Measurements from ENCODE around the gene HIP1R.
A peak's percentile ranks its signal among the peaks of the same experiment; 100 is the strongest.

HIP1R gene

DNA sequence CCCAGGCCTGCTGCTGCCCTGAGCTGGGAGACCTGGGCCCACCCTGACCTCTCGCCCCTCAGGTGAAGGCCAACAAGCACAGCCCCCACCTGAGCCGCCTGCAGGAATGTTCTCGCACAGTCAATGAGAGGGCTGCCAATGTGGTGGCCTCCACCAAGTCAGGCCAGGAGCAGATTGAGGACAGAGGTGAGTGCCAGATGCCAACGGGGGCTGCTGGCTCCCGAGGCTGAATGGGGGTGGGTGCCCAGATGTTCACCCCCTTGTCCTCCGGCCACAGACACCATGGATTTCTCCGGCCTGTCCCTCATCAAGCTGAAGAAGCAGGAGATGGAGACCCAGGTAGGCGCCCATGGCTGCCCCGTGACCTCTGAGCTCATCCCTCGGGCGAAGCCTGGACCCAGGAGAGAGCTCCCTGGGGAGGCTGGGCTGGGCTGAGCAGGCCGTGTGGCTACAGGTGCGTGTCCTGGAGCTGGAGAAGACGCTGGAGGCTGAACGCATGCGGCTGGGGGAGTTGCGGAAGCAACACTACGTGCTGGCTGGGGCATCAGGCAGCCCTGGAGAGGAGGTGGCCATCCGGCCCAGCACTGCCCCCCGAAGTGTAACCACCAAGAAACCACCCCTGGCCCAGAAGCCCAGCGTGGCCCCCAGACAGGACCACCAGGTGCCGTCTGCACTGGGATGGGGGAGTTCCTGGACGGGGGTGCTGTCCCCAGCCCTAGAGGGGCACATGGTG is 25.8 kb downstream of the HIP1R start:
- no peak for DNase-seq

DNA sequence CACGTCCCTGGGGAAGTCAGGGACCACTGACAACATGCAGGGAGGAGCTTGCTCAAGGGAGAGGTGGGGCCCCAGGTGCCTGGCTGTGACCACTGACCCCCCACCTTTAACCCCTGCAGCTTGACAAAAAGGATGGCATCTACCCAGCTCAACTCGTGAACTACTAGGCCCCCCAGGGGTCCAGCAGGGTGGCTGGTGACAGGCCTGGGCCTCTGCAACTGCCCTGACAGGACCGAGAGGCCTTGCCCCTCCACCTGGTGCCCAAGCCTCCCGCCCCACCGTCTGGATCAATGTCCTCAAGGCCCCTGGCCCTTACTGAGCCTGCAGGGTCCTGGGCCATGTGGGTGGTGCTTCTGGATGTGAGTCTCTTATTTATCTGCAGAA is 26.3 kb downstream of the HIP1R start:
- no peak for DNase-seq

DNA sequence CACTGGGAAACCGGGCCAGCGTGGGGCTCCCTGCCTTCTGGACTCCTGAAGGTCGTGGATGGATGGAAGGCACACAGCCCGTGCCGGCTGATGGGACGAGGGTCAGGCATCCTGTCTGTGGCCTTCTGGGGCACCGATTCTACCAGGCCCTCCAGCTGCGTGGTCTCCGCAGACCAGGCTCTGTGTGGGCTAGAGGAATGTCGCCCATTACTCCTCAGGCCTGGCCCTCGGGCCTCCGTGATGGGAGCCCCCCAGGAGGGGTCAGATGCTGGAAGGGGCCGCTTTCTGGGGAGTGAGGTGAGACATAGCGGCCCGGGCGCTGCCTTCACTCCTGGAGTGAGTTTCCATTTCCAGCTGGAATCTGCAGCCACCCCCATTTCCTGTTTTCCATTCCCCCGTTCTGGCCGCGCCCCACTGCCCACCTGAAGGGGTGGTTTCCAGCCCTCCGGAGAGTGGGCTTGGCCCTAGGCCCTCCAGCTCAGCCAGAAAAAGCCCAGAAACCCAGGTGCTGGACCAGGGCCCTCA is 26.9 kb downstream of the HIP1R start:
- DNase-seq: no peak

DNA sequence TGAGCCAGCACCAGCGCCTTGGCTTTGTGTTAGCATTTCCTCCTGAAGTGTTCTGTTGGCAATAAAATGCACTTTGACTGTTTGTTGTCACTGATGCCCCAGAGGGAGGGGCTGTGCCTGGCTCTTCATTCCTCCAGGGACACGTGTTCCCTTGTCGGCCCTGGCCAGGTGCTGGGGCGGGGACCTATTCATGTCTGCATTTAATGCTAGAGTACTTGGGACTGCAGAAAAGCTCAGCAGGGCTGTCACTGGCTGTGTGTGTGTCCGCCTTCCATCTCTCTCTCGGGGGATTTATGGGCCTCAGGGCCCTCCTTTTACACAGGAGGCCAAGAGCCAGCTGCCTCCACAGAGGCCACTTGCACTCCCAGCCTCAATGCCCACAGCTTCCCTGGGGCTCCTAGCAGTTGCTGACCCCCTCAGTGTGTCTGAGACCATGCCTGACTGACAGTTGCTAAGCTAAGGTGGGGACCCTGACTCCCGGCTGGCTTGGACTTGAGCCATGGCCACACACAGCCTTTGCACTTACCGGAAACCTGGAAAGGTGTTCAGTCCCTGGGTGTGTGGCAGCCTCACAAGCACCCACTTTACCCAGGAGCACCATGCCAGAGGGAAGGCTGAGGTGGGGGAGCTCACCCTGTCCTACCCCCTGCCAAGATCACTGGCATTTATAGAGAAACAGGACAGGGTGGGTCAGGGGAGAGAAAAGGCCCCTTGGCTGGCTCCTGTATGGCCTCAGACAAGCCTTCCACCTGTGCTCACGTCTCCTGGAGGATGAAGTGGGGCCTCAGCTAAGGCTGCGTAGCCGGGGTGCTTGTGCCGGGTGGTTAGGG is 27.8 kb downstream of the HIP1R start:
- no peak for DNase-seq

DNA sequence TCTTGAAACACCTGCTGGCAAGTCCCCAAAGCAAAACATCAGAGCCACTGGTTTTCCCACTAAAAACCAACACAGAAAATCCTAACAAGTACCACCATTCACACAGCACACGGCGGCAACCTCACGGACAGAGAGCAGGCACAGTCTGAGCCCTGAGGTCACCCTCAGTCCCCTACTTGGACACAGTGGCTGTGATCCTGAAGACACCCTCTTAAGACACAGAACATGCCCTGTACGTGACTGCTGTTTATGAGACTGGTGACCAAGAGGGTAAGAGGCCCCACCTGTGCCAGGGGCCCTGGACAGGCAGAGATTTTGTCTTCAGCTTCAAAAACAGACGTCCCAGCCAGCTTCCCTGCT is 29.6 kb downstream of the HIP1R start:
- no peak for DNase-seq

DNA sequence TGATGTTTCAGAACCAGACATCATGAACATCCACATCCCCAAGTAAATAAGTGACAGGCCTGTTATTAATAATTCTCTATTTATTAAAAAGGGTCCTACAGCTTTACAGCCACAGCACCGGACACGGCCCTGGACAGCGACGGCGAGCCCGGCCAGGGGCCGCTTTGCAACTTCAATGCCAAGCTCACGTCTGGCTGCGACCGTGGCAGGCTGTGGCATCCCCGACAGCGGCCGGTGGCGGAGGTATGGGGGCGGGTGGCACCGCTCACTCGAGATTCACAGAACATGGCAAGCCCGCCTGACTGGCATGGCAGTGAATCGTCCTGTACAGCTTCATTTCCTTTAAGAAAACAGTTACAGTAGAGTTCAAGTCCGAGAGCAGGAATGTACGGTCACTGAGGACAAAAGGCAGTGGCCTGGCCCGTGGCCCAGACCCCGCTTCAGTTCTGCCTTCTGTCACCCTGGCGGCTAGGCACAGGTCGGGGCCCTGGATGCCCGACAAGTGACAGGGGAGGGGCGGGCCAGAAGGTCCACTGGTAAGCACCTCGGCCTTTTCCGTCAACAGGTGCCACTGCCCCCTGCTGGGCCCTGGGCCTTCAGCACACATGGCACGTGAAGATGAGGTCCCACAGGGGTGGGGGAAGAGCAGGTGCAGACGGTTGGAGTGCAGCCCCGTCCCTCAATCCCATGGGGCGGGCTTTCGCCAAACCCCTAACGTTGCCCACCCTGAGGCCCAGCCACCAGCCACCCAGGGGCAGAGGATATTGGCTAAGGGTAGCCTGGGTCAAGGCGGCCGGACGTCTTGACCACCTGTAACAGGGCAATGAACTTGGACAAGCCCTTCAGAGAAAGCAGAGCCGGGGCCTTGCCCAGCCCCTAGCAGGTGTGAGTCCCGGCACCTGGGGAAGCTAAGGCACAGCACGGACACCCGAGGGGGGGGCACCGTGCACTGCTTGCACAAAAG is 30.3 kb downstream of the HIP1R start:
- peak; percentile 77 for DNase-seq

DNA sequence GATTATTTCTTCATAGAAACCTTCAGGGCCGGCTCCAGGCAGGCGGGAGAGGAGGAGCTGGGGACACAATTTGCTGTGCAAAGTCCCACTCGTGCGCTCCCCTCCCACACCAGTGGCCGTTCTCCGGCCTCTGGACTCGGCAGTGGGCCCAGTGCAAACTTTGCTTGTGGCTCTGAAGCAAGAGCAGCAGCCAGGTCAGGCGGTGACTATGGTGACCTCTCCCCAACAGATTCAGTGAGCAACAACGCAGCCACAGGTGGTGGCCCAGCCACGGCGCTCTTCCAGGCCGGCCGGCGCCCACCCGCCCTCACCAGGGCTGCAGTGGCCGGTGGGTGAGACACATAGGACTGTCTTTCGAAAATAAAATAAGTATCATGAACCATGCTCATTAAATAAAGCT is 31.1 kb downstream of the HIP1R start:
- DNase-seq: no peak

DNA sequence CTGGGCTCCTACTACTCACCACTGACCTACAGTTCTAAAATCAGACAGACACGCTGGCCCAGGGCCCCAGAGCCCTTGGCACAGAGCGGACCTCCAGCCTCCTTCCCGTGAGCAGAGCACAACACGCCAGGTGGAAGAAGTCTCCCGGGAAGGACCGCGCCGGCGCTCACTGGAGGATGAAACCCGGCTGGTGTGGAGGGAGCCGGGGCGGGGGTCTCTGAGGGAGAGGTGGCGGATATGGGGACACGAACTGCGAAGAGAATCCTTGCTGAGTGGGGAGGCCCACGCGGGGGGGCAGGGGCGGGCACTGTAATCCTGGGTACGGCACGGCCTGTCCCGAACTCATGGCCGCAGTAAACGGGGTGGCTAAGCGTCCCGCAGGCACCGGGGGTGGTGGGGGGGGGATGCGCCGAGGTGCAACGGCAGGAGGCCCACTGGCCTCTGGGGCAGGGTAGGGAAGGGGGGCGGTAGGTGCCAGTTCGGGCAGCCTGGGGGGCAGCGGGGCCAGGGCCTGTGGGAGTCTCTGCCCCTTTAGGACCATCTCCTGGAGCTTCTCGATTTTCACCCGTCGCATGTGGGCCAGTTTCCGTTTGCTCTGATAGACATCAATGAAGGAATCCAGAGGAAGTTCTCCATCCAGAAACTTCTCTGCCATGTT is 31.8 kb downstream of the HIP1R start:
- no peak for DNase-seq

DNA sequence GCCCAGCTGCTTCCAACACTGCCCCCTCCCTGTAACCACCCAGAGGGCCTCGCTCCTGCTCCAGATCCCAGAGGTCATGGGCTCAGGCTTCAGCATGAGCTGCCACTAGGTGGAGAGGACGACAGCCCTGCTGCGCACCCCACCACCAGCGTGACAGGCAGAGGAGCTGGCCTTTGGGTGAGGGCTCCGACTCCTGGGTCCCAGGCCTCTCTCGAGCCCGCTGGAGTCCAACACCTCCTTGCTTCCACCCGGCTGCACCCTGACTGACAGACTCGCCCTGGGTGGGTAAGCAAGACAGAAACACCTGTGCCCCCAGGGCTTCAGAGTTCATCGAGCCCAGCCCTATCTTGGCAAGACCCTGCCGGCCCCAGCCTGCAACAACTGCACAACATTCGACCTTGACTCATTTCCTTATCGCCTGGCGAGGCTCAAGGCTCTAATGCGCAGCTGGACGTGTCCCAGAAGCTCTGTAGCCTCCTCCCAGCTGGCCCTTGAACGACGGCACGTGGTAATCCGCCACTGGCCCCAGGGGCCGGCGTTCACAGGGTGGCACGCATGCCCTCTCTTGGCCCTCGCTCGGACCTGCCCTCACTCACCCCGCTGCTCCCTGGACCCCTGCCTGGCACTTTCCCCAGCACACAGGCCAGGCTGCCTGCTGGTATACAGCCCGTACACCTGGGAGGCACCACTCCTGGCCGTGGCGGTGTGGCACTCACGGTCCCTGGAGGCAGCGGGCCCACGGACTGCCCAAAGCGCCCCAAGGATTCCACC is 32.6 kb downstream of the HIP1R start:
- peak; percentile 90 for DNase-seq

DNA sequence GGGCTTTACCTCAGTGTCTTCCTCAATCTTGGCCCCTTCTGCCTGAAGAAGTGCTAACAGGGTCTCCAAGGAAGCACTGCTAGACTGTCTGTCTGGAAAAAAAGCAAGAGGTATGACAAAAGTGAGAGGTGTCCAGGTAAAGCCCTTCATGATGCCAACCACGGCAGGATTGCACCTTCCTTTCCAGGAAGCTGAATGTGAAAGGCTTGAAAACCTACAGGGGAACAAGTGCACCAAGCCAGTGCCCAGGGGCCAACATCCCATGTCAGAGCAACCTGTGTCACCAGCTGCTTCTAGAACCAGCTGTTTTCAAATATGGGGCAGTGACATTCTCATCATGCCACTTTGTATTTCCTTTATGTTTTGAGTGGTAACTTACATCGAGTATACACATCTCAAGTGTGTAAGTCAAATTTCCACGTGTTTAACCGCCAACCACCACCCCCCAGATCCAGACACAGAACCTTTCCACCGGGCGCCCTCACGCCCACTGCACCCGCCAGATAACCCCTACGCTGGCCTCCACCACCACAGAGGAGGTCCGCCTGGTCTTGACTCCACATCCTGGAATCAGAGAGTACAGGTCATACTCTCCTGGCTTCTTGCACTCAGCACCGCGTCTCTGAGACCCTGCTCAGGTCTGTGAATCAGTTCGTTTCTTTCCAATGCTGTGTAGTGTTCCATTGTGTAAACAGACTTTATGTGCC is 33.4 kb downstream of the HIP1R start:
- no peak for DNase-seq

DNA sequence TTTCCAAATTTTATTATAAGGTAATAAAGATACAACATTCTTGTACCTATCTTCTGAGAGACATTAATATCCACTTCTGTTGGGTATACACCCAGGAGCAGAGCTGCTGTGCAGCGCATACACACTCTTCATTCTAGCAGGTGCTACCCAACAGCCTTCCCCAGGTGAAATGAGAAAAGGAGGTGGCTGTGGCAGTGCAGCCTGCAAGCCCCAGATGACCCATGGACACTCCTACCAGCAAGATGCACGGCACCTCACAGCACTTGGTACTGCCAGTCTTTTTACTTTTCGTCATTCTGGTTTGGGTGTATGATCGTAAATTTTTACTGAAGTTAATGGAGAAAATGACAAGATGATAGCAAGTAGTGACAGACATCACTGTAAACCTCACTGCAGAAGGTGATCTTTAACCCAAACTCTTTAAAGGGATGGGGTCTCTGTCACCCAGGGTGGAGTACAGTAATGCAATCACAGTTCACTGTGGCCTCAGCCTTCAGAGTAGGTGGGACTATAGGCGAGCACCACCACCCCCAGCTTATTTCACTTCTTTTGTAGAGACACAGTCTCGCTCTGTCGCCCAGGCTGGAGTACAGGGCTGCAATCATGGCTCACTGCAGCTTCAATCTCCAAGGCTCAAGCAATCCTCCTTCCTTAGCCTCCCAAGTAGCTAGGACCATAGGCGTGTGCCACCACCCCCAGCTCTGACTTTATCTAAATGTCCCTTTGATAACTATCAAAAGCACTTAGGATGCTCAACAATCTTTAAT is 34.1 kb downstream of the HIP1R start:
- no peak for DNase-seq

DNA sequence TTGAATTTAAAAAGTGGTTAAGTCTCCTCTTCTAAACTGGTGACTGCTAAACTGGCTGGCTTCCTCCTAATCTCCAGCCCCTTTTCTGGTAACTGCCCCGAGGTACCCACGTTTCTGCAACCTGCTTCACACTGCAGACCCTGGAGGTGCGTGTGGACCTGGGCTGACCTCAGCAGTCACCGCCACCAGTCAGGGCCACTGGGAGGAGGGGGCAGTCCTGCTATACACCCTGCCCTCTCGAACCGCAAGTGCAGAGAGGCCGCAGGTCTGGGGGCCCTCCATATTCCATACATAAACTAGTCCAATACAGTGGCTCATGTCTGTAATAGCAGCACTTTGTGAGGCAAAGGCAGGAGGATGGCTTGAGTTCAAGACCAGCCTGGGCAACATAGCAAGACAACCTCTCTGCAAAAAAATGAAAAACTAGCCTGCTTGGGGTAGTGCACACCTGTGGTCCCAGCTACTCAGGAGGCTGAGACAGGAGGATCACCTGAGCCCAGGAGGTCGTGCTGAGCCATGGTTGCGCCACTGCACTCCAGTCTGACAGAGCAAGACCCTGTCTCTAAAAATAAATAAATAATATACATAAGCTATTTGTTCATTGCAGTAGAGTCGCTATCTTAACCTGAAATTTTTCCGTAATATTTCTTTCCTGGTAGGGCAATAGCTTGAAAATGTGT is 35.0 kb downstream of the HIP1R start:
- DNase-seq: no peak

DNA sequence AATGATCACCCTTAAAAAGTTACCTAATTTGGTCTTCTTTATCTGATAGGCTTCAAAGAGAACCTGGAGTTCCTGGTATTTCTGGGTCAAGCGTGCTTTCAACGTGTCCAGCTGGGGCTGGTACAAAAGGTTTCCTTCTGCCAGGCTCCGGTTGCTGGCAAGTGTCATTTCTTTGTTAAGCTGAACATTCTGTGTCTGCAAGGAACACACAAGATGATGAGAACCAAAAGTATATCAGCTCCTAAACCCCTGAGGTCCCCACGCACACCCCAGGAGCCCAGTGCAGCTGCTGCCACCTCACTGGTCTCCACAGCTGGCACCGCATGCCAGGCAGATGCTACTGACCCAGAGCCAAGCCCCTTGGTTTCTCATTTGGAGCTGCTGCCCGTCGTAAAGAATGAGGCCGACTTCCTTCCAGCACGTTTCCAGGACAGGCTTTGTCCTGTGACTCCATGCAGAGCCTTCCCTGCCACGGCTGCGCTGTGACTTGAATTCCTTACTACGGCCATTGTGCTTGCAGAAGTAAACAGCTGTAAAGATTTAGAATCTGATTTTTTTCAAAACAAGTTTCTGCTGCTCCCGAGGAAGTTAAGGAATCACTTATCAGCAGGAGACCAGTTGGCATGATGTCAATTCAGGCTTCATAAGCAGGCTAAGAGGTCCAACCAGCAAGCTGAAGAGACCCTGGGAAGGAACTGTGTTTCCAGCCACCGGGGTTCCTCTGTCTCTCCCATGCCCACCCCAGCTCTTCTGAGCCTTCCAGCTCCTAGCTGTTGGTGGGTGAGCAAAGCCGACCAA is 35.8 kb downstream of the HIP1R start:
- DNase-seq: no peak

DNA sequence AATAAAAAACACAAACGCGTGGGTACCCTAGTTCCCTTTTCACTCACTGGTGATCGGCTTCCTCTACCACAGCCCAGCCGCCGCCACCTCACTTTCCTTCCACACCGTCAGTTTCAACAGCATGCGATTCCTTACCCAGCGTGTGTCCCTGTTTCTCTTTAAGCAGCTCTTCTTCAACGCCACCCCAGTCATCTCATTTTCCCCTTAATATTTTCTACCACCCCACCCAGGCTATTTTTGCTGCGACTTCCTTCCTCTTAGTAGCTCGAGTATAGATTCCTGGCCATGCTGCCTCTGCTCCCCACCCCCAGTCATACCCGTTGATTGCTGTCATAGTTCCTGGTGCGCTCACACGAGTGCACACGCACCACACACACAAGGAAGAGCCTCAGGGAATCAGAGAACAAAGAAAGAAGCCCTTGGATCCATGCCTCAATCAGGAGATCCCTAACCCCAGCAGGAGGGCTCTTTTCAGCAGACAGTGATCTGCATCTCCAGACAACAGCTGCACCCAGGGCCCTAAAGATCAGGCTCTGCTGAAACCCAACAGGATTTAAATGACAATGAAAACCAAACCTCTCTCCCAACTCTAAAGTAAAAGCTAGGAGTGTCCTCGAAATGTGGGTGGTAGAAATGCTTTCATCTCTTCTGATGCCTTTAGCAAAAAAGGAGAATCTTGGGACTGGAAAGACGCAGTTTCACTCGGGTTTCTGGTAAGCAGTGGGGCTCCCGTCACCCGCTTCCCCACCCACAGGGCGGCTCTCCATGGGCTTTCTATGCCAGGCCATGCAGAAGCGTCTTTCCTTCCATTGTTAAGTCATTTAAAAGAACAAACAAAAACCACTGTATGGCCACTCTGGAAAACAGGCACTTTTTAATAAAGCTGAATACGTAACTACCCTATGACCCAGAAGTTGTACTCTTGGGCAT is 36.9 kb downstream of the HIP1R start:
- DNase-seq: no peak

DNA sequence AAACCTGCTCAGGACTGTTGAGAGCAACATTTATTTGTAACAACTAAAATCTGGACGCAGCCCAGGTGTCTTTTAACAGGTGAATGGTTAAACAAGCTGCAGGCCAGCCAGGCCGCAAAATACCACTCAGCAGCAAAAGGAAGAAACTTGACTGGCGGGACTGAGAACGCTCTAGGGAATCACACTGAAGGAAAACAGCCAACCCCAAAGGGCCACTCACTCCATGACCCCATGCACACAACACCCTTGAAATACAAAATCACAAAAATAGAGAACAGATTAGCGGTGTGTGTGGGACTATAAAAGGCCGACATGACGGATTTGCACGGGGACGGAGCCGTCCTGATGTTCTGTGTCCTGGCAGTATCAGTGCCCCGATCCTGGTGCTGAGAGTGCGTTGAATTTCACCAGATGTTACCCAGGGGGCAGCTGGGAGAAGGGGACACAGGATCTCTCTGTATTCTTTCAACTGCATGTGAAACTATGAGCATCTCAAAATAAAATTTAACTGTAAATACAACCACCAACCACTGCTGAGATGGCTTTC is 37.6 kb downstream of the HIP1R start:
- DNase-seq: no peak

DNA sequence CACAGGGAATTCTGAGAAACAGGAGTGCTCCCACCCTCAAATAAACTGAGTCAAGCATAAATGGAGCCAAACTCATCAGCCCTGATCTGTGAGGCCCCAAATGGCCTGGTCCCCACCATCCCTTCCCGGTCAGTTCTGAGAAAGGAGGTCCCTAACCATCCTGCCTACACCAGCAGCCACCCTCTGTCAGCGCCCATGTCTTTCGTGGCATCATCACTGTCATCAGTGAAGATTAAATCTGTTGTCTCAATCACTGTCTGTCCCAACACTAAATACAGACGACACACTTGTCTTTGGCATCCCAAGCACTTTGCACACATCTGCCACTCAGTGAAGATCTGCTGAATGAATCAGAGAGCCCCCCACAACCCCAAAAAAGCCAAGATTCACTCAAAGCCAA is 38.3 kb downstream of the HIP1R start:
- DNase-seq: no peak

DNA sequence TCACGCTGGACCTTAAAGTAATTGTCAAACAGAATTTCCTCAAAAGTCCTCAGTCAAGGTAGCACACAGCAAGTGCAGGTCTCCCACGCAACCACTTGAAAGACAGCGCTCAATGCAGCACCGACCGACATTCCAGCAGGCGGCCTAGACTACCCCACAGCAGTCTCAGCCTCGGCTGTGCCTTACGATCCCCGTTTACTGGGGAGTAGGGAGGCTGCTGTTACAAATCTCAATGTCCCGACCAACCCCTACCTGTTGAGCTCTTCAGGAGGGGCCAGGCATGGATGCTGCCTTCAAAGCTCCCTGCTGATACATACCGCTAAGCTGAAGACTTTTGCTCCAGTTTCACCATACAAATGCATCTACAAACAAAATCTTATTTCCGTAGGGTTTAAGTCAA is 38.8 kb downstream of the HIP1R start:
- no peak for DNase-seq
